Measurements from ENCODE around the gene FARP1. TPM values are rescaled to one million over a fixed set of nuclear protein-coding genes. Genes with fewer than 3 reads are reported as not detected.

FARP1 gene
- total and polyA plus RNA-seq, 2 of the 8 experiments (the other 6 are each of a cell fraction or from before 2014, with no cell fraction given) = 24.7 to 104 TPM

DNA sequence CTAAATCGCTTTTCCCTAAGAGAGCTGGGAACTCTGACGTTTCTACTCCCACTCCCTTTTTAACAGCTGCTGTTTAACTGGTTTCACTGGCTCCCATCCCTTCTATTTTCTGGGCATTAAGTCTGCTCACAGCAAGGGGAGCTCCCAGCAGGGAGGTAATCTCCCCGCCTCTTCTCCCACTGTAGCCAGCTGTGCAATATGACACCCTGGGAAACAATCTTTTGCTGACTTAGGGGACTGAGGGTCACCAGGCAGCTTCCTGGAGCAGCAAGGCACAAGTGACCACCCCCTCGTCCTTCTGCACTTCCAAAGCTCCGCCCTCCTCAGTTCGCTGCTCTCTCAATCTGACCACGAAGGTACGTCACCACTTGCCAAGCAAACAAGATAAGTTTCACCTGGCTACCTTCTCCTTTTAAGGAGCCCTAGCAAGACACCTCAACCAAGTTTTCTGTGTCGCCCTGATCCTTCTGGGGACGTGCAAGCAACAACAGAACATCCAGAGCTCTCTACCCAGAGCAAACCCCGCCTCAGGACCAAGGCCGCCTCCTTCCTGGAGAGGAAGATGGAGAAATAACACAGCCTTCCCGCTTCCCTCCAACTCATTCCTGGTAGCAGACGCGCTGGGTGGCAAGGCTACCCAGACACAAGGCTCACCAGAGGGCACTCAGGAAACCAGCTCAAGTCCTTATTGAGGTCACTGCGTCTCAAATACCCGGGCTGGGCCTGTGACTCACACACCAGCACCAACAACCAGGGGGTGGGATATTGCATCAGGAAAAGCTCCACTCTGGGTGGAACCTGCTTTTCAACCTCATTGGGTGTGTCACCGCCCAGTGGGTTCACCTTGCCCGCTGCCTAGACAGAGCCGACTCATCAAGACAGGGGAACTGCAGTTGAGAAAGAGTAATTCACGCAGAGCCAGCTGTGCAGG, 341.7 kb downstream of the FARP1 start (continued):
- TF ChIP-seq SRF (IDR thresholded peaks at IDR 0.05; ENCODE audit: low read depth, low read length) (peak; percentile 73; the same call in 1 of the 2 replicates), JUN (IDR thresholded peaks at IDR 0.05; ENCODE audit: low read depth, low read length) (0 out of 2 replicates have a peak, but pooled peaks have one; percentile 18), RXRA (IDR thresholded peaks at IDR 0.05; ENCODE audit: insufficient read depth, low read depth, low read length) (no peak), NANOG (IDR thresholded peaks at IDR 0.05; ENCODE audit: insufficient read depth, low read depth, low read length, poor library complexity, severe bottlenecking) (peak; percentile 9), KDM4A (IDR thresholded peaks at IDR 0.05; ENCODE audit: low read depth, low read length, severe bottlenecking) (no peak), POLR2AphosphoS5 (IDR thresholded peaks at IDR 0.05; ENCODE audit: low read depth, low read length) (peak; percentile 37; the same call in 1 of the 2 replicates), GABPA (IDR thresholded peaks at IDR 0.05; ENCODE audit: borderline replicate concordance, insufficient read depth, low read length) (no peak), SP1 (IDR thresholded peaks at IDR 0.05; ENCODE audit: low read depth, low read length) (peak; percentile 72; the same call in 1 of the 2 replicates), SIN3A (conservative IDR thresholded peaks at IDR 0.05 in 1 of 2, IDR thresholded peaks at IDR 0.05 in 1 of 2; ENCODE audit: low read depth in 1 of 2, low read length in 2 of 2) (peak in 1 of 2 experiments; percentile 34; a peak in 1 of 4 replicates), BACH1 (IDR thresholded peaks at IDR 0.05; ENCODE audit: low read length) (no peak), KDM5A (IDR thresholded peaks at IDR 0.05; ENCODE audit: low read length) (no peak)

All from H1 (cell line).